ENCODE results near the gene GABRD.

GABRD gene

DNA sequence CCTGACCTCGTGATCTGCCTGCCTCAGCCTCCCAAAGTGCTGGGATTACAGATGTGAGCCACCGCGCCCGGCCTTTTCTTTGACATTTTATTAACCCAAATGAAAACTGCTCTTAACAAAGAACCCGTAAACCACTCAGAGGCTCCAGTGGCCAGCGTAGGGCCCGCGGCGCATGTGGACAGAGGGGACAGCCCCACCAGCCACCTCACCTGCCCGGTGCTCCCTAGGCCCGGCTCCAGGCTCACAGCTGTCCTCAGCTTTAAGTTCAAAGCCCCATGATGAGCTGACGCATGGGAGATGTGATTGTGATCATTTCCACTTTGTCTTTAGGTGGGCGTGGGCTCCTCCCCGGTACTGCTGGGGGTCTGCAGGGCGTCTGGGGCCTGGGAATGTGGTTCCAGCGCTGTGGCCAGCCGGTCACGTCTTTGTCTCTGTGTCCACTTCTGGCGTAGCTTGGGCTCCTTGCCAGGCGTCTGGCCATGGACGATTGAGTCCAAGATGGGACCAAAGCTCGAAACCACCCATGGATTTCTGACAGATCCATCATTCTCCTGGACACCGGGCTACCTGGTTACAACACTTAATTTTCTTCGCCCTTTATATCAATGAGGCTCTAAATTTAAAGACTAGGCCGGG is 37.9 kb downstream of the GABRD start:
- no peak for DNase-seq

DNA sequence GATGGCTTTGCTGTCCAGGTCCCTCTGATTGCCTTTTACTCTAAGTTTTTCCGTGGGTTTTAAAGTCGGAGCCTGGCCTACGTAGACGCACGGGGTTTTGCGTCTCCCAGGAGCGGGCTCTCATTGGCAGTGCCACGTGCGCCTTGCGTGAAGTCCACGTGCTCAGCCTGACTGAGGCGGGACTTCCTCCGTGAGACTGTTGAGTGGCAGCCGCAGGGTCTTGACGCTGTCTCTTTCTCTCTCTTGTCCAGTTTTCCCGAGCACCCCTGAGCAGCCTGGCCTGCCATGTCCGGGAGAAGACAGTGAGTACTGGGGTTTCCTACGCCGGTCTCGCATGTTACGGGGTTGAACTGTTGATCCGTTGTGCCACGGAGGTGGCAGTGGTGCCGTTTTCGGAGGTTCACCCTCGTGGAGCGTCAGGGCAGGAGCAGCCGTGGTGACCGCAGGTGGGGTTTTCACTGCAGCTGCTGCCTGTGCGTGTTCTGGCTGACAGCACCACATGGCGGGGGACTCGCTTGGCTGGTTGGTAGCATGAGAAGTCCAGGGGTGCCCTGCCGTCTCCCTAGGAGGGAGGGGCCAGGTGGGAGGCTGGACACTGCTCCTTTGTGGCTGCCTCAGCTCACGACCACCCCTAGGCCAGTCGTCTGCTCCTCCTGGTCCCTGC is 40.3 kb downstream of the GABRD start:
- no peak for DNase-seq

DNA sequence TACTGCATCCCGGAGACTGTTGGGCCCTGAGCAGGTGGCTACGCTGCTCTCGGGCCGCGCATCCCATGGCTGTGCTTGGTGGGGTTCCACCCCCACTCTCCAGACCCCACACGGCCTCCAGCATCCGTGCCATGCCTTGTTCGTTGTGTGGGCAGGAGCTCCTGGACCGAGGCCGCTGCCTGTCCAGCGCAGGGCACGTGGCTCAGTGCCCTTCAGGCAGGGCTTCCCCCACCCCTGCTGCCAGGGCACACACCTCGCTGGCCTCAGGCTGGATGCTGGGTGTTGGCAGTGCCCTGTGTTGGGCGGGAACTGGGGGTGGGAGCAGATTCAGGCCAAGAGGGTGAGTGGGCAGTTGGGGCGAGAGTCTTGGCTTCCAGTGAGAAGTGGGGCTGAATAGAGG is 40.9 kb downstream of the GABRD start:
- no peak for DNase-seq

DNA sequence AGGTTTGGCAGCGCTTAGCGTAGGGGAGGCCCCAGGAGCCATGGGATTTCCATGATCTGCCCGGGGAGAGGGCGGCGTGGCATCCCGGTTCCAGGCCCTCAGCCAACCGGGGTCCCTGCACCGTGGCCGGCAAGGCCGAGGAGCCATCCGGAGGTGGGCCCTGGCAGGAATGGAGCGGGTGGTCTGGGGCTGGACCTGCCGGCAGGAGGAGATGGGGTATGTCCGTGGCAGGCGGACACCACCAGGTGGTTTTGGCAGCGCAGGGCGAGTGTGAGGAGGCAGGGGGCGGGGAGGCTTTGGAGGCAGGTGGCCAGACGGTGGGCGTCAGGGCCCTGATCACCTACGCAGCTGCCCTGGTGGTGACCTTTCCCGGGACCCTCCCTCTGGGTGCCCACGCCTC is 41.4 kb downstream of the GABRD start:
- no peak for DNase-seq

DNA sequence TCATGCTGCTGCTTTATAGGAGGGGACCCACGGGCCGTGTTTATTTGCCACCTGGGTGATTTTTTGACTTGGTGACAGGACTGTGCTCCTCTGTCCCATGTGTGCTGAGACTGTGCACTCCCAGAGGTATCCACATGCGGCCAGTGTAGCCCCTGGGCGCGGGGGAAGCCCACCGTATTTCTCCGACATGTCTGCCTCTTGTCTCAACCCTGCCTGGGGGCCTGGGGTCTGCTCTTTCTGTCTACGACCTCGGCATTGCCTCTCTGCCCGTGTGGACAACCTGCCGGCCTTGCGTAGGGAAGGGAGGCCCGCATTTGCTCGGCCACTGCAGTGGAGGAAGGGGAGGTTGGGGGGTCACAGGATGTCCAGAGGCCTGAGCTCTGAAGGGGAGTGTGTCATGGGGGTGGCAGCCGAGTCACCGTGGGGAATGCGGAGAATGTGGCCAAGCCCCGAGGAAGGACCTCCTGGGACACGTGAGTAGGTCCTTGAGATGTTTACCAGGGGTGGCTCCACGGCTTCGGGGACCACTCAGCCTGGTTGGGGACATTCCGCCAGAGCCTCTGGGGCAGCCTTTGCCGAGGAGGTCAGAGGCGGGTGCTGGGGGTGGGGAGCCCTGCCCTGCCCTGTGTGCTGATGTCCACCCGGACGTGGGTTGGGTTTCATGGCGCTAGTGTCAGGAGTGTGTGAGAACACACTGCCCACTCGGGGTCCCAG is 42.1 kb downstream of the GABRD start:
- DNase-seq = no peak

DNA sequence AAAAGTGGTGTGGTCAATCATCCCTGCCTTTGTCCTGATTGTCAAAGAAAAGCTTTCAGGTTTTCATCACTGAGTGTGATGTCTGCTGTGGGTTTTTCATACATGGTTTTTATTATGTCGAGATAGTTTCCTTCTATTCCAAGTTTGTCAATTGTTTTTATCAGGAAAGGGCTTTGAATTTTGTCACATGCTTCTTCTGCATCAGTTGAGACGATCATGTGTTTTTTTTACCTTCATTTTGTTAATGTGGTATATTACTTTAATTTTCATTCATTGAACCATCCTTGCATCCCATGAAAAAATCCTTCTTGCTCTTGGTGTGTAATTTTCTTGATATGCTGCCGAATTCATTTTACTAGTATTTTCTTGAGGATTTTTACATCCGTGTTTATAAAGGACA is 46.6 kb downstream of the GABRD start:
- no peak for DNase-seq

DNA sequence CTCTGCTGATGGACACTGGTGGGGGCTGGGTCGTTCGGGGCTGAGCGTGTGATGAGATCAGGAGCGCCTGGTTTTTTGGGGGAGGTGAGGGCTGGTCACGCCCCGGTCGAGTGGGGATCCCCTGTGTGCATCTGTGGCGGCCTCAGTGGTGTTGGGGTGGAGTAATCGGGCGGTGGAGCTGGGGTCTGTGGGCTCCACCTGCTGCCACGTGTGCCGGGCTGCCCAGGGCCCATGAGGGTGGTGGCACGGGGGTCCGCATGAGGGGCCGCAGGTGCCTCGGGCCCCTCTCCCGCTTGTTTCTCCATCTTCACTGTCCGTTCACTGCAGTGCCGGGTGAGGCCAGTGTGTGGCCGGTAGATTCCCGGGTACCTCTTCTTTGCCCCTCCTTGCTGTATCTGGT is 48.2 kb downstream of the GABRD start:
- no peak for DNase-seq

DNA sequence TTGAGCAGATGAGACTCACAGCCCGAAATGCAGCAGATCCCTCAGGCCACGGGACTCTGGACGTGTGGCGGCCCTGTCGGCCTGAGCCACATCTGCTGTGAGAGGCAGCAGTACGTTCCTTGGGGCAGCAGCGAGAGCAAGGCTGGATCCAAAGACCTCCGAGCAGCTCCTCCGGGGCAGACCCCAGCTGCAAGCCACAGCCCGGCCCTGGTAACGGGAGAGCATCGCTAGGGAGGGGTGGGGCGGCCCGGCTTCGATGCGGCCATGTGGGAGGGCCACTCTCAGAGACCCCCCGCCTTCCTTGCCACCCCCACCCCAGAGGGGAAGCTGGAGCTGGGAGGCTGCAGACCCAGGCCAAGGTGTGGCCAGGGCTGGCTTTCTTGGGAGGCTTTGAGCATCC is 48.8 kb downstream of the GABRD start:
- DNase-seq = no peak

DNA sequence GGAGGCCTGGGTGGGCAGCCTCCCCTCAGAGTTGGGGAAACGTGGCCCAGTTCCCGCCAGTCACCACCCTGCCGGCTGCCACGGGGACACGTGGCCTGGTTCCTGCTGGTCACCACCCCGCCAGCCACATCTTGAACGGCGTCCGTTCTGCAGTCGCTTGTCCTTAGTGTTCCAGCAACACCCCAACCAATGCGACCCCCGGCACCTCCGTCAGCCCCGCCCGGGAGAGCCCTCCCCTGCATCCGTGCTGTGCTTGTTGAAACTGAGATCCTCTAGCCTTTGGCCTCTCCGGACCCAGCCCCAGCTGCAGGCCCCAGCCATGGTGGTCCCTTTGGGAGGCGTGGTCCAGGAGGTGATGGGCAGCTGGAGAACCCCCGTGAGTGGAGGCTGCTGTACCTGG is 49.8 kb downstream of the GABRD start:
- no peak for DNase-seq

DNA sequence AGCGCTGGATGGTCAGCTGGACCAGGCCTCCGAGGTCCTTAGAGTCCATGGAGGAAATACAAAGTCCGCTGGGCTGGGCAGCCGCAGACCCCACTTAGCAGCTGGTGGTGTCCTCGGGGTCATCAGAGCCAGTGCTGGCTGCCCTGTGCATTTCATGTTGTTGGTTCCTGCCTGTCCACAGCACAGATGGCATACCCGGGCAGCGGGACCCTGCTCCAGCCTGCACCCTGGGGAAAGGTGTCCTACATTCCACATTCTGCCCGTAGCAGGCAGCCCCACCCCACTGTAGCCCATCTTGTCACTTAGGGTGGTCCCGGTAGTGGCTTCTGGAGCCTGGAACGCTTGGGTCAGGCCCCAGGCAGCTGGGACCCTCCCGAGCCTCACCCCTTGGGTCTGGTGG is 50.9 kb downstream of the GABRD start:
- DNase-seq = no peak

DNA sequence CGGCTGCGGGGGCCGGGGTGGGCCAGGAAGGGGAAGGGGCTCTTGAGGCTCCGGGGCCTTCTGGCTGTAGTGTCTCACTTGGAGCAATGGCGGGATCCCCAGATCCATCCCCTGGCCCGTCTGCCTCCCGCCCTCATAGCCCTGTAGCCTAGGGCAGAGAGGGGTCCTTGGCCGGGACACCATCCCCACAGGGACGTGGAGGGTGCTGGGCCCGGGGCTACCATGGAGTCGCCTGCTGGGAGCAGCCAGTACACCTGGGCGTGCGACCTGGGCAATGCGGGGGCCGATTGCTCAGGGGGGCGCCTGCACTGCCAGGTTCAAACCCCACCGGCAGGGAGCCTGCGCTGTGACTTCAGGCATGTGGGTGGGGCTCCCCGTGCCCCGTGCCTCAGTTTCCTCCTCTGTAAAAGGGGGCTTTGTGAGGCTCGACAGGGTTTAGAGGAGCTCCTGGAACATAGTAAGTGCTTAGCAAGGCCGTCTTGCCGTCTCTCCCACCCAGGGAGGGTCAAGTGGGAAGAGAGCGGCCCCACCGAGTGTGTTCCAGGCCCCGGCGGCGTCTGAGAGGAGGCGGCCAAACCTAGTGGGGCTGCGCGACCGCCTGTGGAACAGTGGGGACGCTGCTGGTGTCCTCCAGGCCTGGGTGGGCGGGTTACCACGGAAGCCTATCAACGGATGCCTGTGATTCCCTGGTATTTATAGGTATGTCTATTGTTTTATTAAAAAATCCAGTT is 51.8 kb downstream of the GABRD start:
- no peak for DNase-seq

DNA sequence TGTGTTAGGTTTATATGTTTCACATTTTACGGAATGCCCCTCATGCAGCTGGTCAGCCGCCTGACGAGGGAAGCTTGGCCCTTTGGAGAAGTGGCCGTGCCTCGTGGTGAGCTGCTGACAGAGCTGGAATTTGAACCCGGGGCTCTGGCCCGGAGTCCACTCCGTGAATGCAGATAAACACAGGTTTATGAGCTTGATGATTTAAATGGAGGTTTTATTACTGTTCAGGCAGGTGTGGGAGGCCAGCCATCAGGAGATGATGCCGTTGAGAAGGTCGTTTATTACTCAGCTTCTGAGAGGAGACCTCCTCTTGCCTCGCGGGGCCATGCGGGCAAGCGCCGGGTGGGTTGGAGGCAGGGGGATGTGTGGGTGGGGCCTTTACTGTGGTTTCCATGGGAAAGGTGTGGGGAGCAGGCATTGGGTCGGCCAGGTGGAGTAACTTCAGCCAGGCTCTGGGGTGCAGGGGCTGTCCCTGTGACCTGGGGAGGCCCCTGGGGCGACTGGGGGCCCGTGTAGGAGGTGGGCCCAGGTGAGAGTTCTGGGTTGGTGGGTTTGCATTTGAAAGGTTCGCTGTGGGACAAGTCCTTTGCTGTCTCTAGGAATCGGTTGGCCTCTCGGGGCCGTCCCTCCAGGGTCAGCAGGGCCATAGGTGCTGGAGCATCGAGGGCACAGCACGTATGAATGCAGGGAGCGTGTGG is 53.1 kb downstream of the GABRD start:
- DNase-seq = no peak

DNA sequence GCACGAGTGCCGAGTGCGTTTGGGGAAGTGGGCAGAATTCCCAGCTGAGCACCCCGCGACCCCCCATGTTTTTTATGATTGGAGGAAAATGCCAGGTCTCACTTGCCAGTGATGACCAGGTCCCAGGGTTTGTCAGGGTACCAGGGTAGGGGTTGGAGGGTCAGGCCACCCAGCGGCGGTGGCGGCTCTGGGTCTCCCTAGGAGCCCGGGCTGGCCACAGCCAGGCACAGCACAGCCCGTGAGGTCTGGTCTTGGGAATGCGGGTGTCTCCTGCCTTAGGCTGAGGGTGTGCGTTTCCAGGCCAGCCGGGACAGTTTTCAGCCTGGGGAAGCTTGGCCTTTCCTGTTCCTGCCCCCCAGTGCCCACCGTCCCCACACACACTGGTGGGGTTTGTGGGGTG is 53.7 kb downstream of the GABRD start:
- DNase-seq = no peak

DNA sequence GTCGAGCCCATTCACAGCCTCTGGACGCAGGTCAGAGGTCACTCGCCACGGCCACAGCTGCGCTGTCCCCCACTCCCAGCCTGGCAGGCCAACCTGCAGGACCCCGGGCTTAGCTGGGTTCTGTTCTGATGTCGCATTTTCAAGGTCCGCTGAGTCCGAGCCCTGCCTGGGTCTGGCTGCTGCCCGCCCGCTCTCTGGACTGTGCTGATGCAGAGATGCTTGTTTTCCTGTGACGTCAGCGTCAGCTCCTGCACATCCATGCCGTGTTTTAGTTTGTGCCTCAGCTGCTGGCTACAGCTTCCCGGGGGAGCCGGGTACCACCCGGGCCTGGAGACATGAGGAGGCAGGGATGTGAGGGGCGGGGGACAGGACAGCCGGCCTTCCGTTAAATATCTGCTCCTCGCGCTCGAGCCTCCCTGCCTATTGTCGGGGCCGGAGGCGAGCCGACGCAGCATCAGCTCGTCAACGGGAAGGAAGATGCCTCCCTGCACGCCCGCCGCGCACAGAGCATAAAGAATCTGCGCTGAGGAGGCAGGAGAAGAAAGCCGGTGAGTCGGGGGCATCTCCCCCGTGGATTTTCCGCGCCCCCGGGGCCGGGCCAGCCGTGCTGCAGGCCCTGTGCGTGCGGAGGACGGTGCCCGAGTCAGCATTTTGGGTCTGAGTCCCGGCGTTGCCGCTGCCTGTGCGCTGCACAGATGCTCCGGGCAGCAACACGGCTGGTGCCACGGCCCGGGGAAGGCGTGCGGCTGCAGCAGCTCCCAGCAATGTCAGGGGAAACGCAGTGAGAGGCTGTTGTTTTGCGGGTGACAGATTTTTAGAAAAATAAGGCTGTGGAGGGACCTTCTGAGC is 54.5 kb downstream of the GABRD start:
- DNase-seq = peak; percentile 21

DNA sequence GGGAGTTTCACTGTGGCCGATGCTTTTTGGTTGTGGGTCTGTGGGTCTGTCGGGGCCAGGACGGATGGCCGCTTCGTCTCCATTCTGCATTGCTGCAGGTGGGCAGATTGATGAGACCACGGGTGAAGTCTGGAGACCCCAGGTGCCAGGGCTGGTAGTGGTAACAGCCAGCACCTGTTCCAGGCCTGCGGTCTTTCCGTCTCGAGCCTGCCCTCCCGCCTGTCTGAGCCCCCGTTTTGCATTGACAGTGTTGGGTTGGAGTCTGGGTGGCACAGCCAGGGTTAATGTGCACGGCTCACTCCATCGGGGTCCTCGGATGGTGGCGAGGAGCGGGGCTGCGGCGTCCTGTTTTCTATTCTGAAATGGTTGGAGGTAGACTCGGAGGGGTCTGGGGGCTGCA is 55.3 kb downstream of the GABRD start:
- no peak for DNase-seq

DNA sequence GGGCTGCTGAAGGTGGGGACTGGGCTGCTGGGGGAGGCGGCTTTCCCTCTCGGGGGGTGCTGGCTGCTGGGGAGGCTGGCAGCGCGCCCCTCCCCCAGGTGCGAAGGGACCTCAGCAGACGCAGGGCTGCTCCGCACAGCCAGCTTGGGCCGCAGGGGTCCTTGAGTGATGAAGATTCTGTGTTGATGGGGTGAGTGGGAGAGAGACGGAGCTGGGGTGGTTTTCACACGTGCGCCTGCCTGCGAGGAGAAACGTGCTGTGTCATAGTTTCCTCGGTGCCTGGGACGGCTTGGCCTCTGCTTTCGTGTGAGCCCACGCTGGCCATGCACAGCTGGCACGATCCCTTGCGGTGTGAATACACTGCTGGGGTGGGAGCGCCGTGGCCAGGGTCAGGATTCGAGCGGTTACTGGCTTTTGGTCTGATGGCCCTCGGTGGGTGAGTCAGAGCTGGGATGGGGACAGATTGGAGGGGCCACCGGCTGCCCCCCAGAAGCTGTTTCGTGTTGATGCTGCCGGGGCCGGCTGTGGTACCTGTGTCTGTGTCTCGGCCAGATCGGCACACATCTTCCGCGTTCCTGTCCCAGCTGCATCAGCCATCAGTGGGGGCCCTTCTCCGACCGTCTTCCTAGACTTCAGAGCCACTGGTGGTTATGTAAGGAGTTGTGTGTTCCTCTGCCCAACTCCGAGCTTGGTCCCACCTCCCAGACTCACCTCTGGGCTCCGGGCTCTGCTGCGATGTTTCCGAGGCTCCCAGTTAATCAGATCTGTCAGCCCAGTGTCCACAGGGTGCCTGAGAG is 56.0 kb downstream of the GABRD start:
- DNase-seq = no peak

DNA sequence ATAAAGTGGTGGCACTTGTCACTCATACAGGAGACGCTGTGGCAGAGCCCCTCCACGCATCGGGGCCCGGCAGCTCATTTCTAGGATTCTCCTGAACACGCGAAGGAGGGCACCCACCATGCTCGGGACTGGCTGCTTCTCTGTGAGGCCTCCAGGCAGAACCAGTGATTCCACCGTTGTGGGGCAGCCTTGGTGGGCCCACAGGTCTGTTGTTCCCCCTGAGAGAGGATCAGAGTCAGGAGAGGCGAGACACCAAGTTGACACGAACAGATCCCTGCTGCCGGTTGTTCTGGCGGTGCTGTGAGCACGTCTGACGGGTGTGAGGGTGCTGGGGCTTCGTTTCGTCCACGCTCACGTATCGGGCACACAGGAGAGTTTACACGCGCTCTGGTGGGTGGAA is 57.7 kb downstream of the GABRD start:
- DNase-seq = no peak

DNA sequence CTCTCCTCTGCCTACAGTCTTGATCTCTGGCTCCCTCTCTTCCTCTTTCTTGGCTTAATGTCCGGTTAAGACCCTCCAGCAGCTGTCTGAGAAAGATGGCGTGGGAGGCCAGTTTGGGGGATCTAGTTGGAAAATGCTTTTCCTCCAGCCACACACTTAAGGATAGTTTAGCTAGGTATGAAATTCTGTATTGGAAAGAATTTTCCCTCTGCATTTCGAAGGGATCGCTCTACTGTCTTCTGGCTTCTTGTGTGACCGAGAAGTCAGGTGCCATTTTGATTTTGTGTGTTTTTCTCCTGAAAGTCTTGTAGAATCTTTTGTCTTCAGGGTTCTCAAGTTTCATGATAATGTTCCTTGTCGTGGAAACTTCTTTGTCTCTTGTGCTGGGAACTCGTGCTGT is 59.0 kb downstream of the GABRD start:
- DNase-seq = no peak

DNA sequence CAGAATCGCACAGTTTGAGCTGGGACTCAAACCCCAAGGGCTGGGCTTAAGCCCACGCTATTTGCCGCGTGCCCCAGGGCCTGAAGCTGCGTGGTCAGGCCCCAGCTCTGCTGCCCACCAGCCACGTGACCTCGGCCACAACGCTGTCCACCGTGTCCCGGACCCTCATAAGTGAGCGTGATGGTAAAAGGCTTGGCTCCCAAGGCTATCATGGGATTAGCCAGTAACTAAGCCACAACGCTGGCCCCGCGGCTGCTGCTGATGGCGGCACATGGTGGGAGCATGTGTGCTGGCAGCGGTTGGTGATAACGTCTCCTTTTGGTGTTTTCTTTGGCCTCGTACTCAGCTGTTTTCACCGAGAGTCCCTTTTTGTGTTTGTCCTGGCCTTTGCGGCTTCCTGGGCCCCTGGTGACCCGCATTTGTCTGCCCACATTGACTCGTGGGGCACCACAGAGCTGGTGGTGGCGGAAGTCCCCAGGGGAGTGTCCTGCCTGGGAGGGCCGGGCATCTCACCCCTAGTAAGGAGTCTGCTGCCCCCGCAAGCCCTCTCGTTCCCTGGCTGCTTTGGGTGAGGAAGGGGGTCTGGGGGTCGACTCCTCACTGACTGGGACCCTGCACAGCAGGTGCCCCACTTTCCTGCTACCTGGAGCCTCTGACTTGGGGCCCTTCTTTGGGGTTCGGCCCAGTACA is 60.4 kb downstream of the GABRD start:
- no peak for DNase-seq

DNA sequence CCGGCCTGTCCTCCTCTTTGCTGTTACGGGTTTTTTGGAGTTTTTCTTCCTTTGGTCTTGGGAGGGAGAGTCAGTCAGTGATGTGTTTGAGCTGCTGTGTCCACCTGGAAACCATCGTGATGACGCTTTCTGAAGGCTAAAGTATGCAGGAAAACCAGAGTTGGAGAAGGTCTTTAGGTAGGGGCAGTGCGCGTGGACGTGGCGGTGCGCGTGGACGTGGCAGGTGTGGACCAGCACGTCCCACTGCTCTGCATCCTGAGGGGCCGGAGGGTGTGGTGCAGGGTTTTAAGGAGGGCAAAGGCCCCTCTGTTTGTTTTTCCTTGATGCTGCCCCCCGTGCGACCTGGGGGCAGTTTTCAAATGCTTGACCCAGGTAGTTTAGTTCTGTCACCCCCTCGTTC is 61.0 kb downstream of the GABRD start:
- DNase-seq = no peak
